ENCODE results near the gene GSX2.
"Not testable (repeated sequence)": the region's sequence is repeated elsewhere in the genome, so short reads cannot be mapped to it uniquely, and the experiment has no call there.

The GSX2 gene

GRCh38 chr4:54099748-54100574, at the start of gene GSX2:
Gene GSX2, plus strand, starts transcription at chr4:54100163. Its CDS starts 182 bp downstream, at chr4:54100345.
- H3K4me1 ChIP-seq (ENCODE audit: control insufficient read depth, insufficient read depth, low read length): no peaks in the 10 kb centered on the region
- no peaks in the 10 kb centered on the region for H3K36me3 ChIP-seq (ENCODE audit: control insufficient read depth, insufficient read depth, low read length)
- peak within 1 kb of the TSS; percentile 53 for H3K4me3 ChIP-seq (ENCODE audit: low read length)
- H3K27me3 ChIP-seq (ENCODE audit: control insufficient read depth, insufficient read depth, low read length): peaks cover 40% of the 10 kb centered on the region
- H3K9ac ChIP-seq (ENCODE audit: low read length): no peak within 1 kb of the TSS
- no peak within 1 kb of the TSS for H3K27ac ChIP-seq (ENCODE audit: low read depth, low read length)

- no peak overlapping the region for H3K4me3 ChIP-seq (ENCODE audit: low read length)
- no peak overlapping the region for H3K9ac ChIP-seq (ENCODE audit: low read length)
- H3K36me3 ChIP-seq (ENCODE audit: control insufficient read depth, insufficient read depth, low read length): peaks cover 3% of the 10 kb centered on the region
- peaks cover 2% of the 10 kb centered on the region for H3K4me1 ChIP-seq (ENCODE audit: control insufficient read depth, insufficient read depth, low read length)
- H3K27ac ChIP-seq (ENCODE audit: low read depth, low read length): no peak overlapping the region
- H3K27me3 ChIP-seq (ENCODE audit: control insufficient read depth, insufficient read depth, low read length): no peaks in the 10 kb centered on the region
These were observed 49.6 kb upstream of the GSX2 start for GRCh38 chr4:54050214-54050904.

- not testable (repeated sequence) for H3K27me3 ChIP-seq (ENCODE audit: control insufficient read depth, insufficient read depth, low read length); H3K9ac ChIP-seq (ENCODE audit: low read length); H3K27ac ChIP-seq (ENCODE audit: low read depth, low read length); H3K4me1 ChIP-seq (ENCODE audit: control insufficient read depth, insufficient read depth, low read length); H3K36me3 ChIP-seq (ENCODE audit: control insufficient read depth, insufficient read depth, low read length); H3K4me3 ChIP-seq (ENCODE audit: low read length)
These were observed 46.6 kb upstream of the GSX2 start for GRCh38 chr4:54053322-54053721.

- Histone ChIP-seq H3K4me3 (ENCODE audit: low read length) (no peak overlapping the region), H3K27ac (ENCODE audit: low read depth, low read length) (no peak overlapping the region), H3K9ac (ENCODE audit: low read length) (no peak overlapping the region), H3K36me3 (ENCODE audit: control insufficient read depth, insufficient read depth, low read length) (no peaks in the 10 kb centered on the region), H3K4me1 (ENCODE audit: control insufficient read depth, insufficient read depth, low read length) (peaks cover 2% of the 10 kb centered on the region), H3K27me3 (ENCODE audit: control insufficient read depth, insufficient read depth, low read length) (no peaks in the 10 kb centered on the region)
These were observed 45.5 kb upstream of the GSX2 start for GRCh38 chr4:54054501-54054900.

- H3K9ac ChIP-seq (ENCODE audit: low read length): no peak overlapping the region
- no peaks in the 10 kb centered on the region for H3K36me3 ChIP-seq (ENCODE audit: control insufficient read depth, insufficient read depth, low read length)
- peaks cover 2% of the 10 kb centered on the region for H3K4me1 ChIP-seq (ENCODE audit: control insufficient read depth, insufficient read depth, low read length)
- no peak overlapping the region for H3K4me3 ChIP-seq (ENCODE audit: low read length)
- no peak overlapping the region for H3K27ac ChIP-seq (ENCODE audit: low read depth, low read length)
- no peaks in the 10 kb centered on the region for H3K27me3 ChIP-seq (ENCODE audit: control insufficient read depth, insufficient read depth, low read length)
These were observed 44.5 kb upstream of the GSX2 start for GRCh38 chr4:54055494-54055893.

- peaks cover 2% of the 10 kb centered on the region for H3K4me1 ChIP-seq (ENCODE audit: control insufficient read depth, insufficient read depth, low read length)
- no peak overlapping the region for H3K9ac ChIP-seq (ENCODE audit: low read length)
- no peaks in the 10 kb centered on the region for H3K27me3 ChIP-seq (ENCODE audit: control insufficient read depth, insufficient read depth, low read length)
- no peak overlapping the region for H3K4me3 ChIP-seq (ENCODE audit: low read length)
- no peaks in the 10 kb centered on the region for H3K36me3 ChIP-seq (ENCODE audit: control insufficient read depth, insufficient read depth, low read length)
- no peak overlapping the region for H3K27ac ChIP-seq (ENCODE audit: low read depth, low read length)
These were observed 43.6 kb upstream of the GSX2 start for GRCh38 chr4:54056360-54056759.

GRCh38 chr4:54058171-54058570, 41.8 kb upstream of the GSX2 start:
- Histone ChIP-seq H3K4me1 (ENCODE audit: control insufficient read depth, insufficient read depth, low read length) (no peaks in the 10 kb centered on the region), H3K36me3 (ENCODE audit: control insufficient read depth, insufficient read depth, low read length) (no peaks in the 10 kb centered on the region), H3K27ac (ENCODE audit: low read depth, low read length) (no peak overlapping the region), H3K27me3 (ENCODE audit: control insufficient read depth, insufficient read depth, low read length) (no peaks in the 10 kb centered on the region), H3K4me3 (ENCODE audit: low read length) (no peak overlapping the region), H3K9ac (ENCODE audit: low read length) (no peak overlapping the region)

- Histone ChIP-seq H3K36me3 (ENCODE audit: control insufficient read depth, insufficient read depth, low read length) (no peaks in the 10 kb centered on the region), H3K27me3 (ENCODE audit: control insufficient read depth, insufficient read depth, low read length) (no peaks in the 10 kb centered on the region), H3K27ac (ENCODE audit: low read depth, low read length) (no peak overlapping the region), H3K4me3 (ENCODE audit: low read length) (no peak overlapping the region), H3K9ac (ENCODE audit: low read length) (no peak overlapping the region), H3K4me1 (ENCODE audit: control insufficient read depth, insufficient read depth, low read length) (no peaks in the 10 kb centered on the region)
These were observed 39.8 kb upstream of the GSX2 start for GRCh38 chr4:54060116-54060515.

- peaks cover 4% of the 10 kb centered on the region for H3K4me1 ChIP-seq (ENCODE audit: control insufficient read depth, insufficient read depth, low read length)
- H3K36me3 ChIP-seq (ENCODE audit: control insufficient read depth, insufficient read depth, low read length): no peaks in the 10 kb centered on the region
- H3K27me3 ChIP-seq (ENCODE audit: control insufficient read depth, insufficient read depth, low read length): no peaks in the 10 kb centered on the region
- no peak overlapping the region for H3K27ac ChIP-seq (ENCODE audit: low read depth, low read length)
- no peak overlapping the region for H3K4me3 ChIP-seq (ENCODE audit: low read length)
- no peak overlapping the region for H3K9ac ChIP-seq (ENCODE audit: low read length)
These were observed 38.9 kb upstream of the GSX2 start for GRCh38 chr4:54061067-54061466.

GRCh38 chr4:54061873-54062272, 38.1 kb upstream of the GSX2 start:
- H3K4me3 ChIP-seq (ENCODE audit: low read length): peak overlapping the region; percentile 22
- H3K27me3 ChIP-seq (ENCODE audit: control insufficient read depth, insufficient read depth, low read length): no peaks in the 10 kb centered on the region
- peaks cover 4% of the 10 kb centered on the region for H3K4me1 ChIP-seq (ENCODE audit: control insufficient read depth, insufficient read depth, low read length)
- H3K36me3 ChIP-seq (ENCODE audit: control insufficient read depth, insufficient read depth, low read length): no peaks in the 10 kb centered on the region
- H3K9ac ChIP-seq (ENCODE audit: low read length): no peak overlapping the region
- H3K27ac ChIP-seq (ENCODE audit: low read depth, low read length): no peak overlapping the region

GRCh38 chr4:54062392-54062791, 37.6 kb upstream of the GSX2 start:
- H3K4me1 ChIP-seq (ENCODE audit: control insufficient read depth, insufficient read depth, low read length): peaks cover 4% of the 10 kb centered on the region
- no peak overlapping the region for H3K27ac ChIP-seq (ENCODE audit: low read depth, low read length)
- H3K9ac ChIP-seq (ENCODE audit: low read length): no peak overlapping the region
- peak overlapping the region; percentile 91 for H3K4me3 ChIP-seq (ENCODE audit: low read length)
- no peaks in the 10 kb centered on the region for H3K36me3 ChIP-seq (ENCODE audit: control insufficient read depth, insufficient read depth, low read length)
- H3K27me3 ChIP-seq (ENCODE audit: control insufficient read depth, insufficient read depth, low read length): no peaks in the 10 kb centered on the region

- H3K27ac ChIP-seq (ENCODE audit: low read depth, low read length): no peak overlapping the region
- peak overlapping the region; percentile 91 for H3K4me3 ChIP-seq (ENCODE audit: low read length)
- no peaks in the 10 kb centered on the region for H3K36me3 ChIP-seq (ENCODE audit: control insufficient read depth, insufficient read depth, low read length)
- peaks cover 4% of the 10 kb centered on the region for H3K4me1 ChIP-seq (ENCODE audit: control insufficient read depth, insufficient read depth, low read length)
- peak overlapping the region; percentile 90 for H3K9ac ChIP-seq (ENCODE audit: low read length)
- no peaks in the 10 kb centered on the region for H3K27me3 ChIP-seq (ENCODE audit: control insufficient read depth, insufficient read depth, low read length)
These were observed 36.7 kb upstream of the GSX2 start for GRCh38 chr4:54063229-54063628.
